Dermis blood vessel endothelial cell (primary cell): ENCODE measurements around the gene HK1. TPM values are rescaled to one million over a fixed set of nuclear protein-coding genes. Genes with fewer than 3 reads are reported as not detected.
A peak's percentile ranks its signal among the peaks of the same experiment; 100 is the strongest.

ENCODE experiments used
- DNase-seq: peaks from one replicate; pipeline ENCODE4 v3.0.0; 2010
- total RNA-seq: library from RNA; depleted of rRNA; stranded (reverse); fragments of >200 nt; gene quantifications from 2 replicates; pipeline ENCODE4 v1.2.3, GENCODE V29; 2014

HK1 gene
- total RNA-seq, 1 donor from 2014 or later: 110 TPM

DNA sequence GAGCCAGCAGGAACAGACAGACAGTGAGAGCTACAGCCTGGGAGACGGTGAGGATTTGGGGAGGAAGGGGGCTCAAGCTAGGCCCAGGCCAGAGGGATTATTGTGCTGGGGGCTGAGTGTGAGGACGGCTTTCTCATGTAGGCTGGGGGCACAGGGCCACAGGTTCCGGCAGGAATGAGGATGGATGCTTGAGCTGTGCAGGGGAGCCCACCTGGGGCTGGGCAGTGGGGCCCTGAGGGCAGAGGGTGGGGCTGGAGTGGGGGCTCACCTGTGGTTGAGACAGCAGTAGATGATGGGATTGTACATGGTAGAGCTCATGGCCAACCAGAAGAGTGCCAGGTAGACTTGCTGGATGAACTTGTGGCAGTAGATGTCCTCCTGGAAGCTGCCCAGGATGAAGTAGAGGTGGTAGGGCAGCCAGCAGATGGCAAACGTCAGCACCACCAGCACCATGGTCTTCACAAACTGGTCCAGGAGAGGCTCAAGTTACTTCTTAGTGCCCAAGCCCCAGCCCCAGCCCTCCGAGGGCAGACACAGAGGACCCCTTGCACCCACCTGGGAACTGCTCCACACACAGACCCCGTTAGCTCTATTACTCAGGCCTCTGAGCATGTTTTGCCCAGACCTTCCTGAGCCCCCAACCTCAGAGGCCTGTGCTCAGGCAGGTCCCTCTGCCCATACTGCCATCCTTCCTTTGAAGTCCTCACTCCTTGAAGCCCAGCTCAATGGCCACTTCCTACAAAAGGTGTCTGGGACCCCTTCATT is 128.7 kb downstream of the HK1 start:
- DNase-seq: no peak

DNA sequence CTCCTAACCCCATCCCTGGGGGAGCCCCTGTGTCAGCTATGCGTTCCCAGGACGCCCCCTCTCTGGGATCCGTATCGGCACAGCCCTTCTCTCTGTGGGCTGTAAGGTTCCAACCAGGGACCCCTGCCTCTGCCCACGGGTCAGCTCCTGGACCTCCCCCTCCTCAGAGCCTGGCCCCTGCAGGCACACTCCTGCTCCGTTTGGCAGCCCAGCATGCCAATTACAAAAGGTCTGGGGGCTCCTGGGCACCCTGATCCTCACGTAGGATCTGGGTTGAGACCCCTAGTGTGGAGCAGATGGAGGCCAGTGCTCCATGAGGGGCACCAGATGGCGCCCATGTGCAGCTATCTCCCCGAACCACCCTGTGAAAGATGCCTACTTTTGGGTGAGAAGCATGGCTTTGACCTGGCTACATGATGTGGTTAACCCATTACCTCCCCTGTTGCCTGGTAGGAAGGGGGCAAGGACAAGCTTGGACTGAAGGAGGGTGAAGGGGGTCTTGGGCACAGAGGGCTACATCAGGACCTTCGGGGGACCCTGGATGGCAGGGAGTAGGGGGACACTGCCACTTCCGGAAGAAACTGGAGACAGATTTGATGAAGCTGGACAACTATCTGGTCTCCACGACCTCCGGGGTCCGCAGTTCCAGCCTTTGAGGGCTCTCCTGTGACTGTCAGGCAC is 129.5 kb downstream of the HK1 start:
- peak; percentile 65 for DNase-seq

DNA sequence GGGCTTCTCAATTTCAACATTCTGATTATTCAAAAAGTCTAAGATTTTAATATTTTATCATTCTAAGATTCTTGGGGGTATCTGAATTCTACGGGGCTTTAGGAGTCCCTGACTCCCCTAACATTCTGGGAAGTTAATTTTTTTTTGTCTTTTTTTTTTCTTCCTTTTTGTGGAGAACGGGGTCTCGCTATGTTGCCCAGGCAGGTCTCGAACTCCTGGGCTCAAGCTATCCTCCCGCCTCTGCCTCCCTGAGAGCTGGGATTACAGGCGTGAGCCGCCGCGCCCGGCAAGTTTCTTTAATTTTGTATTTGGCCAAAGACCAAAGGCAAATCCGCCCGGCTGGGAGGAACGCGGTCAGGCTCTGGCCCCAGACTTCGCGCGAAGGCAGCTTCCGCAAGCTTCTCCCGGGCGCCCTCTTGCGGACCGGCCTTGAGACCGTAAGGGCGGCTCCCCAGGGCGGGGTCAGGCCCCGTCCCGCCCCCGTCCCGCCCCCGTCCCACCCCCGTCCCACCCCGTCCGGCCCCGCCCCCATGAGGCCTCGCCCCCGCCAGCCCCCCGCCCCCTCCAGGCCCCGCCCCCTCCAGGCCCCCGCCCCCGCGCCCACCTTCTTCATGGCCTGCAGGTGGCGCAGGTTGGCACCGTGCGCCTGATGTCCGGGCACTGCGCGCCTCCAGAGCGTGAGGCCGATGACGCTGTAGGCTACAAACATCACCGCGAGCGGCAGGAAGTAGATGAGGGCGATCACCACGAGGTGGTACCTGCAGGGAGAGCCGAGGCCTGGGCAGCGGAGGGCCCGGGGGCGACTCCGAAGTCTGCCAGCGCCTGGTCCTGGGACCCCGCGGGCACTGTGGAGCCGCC is 130.3 kb downstream of the HK1 start:
- DNase-seq: peak; percentile 95

DNA sequence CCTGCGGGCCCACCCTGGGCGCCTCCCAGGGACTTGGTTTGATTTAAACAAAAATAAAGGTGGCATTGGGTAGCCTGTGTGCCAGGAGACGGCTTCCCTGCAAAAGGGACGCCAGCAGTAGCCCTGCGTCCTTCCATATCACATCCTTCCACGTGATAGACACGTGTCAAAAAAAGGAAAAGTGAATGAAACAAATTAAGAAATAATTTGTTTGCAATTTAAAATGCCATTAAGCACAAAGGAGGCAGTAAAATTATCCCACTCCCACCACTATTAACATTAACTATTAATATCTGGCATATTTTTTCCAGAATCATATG is 130.8 kb downstream of the HK1 start:
- DNase-seq: no peak

DNA sequence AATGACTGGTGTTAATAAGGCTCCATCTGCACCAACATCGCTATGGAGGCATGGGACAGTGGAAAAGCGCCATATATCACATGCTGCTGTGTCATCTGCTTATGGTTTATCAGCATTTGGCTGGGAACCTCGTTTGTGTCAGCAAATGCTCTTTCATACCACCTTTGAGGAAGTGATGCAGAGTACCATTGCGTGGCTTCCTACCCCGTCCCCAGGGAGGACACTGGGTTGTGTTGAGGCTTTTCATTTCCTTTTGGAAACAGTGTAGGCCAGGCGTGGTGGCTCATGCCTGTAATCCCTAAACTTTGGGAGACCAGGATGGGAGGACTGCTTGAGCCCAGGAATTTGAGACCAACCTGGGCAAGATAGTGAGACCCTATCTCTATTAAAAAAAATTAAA is 131.7 kb downstream of the HK1 start:
- DNase-seq: no peak

DNA sequence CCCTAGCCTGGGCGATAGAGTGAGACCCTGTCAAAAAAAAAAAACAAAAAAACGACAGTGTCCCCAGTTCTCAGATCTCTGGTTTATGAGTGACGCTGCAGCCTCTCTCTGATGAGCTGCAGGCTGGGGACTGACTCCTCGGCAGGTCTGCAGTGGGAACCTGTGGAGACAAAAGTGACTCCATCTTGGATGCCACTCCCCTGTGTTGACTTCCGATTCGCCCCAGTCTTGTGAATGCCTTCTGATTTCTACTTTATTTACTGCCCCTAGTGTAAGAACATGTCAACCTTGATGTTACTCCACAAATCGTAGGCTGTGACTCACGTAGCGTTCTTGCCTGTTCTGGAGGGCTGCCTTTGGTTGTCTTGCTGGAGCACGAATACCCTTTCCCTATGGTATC is 132.2 kb downstream of the HK1 start:
- DNase-seq: no peak

DNA sequence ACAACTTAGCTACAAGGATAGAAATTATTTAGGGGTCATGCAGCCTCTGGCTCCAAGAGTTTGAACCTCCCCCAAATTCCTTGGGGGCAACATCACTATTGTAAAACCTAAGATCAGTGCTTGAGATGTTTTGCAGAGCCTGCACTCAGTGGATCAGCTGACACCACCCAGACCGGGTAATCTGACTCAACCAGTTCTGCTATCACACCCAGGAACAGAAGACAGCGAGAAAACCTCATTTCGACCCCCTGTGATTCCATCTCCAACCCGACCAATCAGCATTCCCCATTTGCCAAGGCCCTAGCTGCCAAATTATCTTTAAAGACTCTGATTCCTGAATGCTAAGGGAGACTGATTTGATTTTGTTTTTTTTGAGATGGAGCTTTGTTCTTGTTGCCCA is 133.2 kb downstream of the HK1 start:
- no peak for DNase-seq

DNA sequence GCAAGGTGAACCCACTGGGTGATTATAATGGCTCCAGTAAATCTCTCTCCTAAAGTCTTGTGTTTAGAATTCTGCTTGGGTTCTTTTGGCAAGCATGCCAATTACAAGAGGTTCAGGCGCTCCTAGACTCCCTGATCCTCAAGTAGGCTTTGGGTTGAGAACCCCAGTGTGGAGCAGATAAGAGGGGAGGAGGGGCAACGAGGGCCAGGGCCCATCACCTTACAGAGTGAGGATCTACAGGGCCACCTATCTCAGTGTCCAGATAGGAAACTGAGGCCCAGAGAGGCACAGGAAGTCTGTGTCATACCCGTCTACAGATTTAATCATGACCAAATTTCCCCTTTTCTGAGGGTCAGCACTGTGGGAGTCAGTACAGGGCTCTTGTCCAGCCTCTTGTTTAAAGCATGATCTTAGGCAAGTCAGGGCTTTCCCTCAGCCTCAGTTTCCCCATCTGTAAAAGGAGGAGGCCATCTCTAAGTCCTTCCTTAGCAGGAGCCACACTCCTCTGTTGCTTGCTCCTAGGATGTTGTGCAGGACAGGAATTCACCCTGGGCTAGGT is 134.0 kb downstream of the HK1 start:
- no peak for DNase-seq

DNA sequence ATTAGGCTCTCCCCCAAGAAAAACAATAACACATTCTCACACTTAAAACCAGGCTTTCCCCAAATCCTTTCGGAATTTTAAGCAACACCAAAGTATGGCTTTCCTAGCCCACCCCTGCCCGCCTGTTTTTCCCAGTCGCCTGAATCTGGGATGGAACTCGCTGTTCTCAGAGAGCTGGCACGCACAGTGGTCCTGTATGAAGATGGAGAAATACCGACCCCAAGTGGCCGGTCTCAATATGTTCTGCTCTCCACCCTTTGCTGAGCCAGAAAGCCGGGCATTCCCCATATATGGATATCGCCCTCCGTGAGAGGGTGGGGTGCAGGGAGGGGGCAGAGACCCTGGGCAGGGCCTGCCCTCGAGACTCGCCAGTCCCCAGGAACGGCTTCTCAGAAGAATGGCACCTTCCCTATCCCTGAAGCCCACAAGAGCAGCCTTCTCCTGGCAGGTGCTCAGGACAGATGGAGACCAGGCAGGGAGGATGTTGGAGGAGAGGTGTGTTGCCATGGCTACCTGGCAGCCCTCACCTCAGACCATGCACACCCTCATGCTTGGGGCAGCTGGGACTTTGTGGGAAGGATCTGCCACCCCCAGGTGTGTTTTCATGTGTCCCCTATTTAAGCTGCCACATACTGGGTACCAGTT is 135.0 kb downstream of the HK1 start:
- DNase-seq: peak; percentile 84

DNA sequence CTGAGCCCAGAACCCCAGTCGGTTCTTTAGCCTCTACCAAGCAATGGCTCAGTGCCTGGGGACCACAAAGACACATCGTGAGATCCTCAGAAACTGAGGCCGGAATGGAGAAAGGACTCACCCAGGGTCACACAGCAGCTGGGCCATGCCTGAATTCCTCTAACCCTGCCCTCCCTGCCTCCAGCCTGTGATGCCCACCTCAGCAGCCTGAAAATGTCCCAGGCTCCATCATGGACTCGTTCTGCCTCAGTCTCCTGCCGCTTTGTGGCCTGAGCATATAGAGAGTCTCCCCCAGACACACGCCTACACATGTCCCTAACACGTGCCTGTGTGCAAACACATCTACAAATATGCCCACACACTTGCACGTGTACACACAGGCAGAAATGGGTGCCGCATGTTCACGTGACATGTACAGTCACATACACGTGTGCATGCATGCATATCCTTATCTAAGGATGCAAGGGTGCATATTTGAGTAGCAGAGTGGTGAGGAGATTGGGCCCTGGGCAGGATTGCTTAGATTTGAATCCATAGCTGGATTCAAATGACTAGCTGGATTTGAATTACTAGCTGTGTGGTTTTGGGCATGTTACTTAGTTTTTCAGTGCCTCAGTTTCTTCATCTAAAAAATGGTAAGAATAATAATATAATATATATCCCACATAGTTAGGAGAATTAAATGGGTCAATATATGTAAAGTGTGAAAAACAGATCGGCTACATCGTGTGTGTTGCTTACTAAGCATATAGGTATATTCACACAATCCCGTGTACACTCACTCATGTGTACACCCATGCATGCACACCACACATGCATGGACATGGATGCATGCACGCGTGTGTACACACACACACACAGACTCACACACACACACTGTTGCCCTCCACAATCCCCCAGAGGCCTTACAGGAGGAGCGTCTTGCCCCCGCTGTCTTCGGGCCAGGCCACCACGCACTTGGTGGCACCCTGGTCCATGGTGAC is 136.0 kb downstream of the HK1 start:
- DNase-seq: no peak

DNA sequence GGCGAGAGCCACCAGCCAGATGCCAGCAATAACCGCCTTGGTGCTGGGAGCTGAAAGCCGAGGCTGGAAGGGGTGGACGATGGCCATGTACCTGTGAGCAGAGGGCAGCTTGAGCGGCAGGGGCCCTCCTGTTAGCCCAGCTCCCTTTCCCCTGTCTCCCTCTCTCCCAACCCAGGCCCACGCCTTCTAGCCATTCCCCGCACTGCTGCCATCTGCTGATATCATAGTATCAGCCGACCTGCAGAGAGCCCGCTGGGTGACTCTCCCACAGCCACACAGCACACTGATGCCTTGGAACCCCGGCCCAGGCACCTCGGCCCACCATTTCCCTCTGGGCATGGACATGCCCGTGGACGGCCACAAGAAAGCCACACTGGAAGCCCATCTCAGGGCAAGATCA is 136.8 kb downstream of the HK1 start:
- DNase-seq: no peak

DNA sequence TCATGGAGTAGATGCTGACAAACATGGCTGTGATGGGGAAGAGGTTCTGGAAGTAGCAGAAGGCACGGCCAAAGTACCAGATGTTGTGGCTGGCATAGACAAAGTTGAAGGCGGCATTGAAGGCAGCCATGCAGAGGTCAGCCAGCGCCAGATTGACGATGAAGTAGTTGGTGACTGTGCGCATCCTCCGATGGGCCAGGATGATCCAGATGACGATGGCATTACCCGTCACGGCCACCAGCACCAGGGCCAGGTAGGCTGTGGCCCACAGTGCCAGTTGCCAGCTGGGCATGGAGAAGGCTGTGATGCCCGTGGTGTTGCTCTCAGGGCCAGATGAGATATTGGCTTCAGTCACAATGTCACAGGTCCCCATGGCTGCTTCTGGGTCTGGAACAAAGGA is 137.7 kb downstream of the HK1 start:
- no peak for DNase-seq

DNA sequence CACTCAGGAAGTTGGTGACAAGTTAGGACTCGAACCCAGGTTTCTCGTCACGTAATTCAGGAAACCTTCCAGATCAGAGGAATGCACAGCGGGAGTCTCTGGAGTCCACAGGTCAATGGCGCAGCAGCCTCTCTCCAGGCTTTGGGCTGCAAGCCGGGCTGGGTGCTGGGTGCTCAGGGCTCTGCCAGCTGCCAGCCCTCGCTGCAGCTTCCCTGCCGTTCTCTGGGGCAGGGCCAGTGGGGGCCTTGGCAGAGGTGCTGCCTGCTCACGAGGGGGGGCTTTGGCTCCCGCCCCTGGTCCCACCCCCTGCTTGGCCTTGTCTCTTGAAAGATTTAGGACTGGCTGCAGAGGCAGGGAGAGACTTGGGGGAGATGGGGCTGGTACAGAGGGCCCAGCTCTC is 138.4 kb downstream of the HK1 start, which contains the start of gene TACR2:
TACR2 (minus strand) TSS at position 224 of the 400 bp plus-strand sequence. CDS start 595 bp downstream, outside the sequence.
- no peak for DNase-seq

DNA sequence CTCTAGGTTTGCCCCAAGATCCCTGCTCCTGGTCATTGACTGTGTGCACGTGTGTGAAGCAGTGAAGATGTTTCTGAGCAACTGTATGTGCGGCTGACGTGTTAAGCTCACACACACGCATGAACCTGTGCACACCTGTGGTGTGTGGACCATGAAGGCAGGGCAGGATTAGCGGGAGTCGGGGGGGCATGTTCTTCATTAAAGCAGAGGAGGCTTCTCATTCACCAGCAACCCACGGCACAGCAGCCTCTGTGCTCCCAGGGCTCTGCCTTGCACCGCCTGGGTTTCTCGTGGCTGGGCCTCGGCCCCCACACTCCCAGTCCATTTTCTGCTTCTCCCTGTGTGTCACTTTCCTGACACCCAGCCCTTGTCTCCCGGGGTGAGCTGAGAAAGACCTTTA is 139.2 kb downstream of the HK1 start:
- no peak for DNase-seq

DNA sequence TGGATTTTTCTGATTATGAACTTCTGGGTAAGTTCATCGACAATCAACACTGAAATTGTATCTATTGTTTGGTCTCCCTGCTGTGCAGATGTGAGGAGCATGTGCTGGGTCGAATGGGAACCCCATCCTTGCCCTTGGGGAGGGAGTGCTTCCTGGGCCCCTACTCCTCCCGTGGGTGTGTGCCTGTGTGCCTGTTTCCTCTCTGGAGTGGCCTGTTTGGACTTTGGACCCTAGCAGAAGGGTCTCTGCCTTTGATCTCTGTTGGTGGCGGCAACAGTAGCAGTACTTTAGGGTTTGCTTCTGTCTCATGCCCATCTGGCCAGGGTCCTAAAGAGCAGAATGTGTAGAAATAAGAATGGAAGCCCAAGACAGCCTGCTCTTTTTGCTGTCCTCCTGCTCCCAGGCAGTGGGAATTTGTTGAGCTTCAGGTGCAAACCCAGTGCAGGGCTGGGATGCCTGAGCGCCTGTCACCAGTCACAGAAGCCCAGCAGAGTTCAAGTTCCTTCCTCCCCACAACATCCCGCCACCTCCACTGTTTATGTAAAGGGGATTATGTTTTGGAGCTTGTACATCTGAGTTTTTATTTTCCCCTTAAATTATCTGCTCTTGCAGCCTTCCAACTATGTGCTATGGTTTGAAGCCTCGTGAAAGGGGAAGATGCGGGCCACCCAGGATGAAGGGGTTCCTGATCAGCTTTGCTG is 139.9 kb downstream of the HK1 start:
- no peak for DNase-seq

DNA sequence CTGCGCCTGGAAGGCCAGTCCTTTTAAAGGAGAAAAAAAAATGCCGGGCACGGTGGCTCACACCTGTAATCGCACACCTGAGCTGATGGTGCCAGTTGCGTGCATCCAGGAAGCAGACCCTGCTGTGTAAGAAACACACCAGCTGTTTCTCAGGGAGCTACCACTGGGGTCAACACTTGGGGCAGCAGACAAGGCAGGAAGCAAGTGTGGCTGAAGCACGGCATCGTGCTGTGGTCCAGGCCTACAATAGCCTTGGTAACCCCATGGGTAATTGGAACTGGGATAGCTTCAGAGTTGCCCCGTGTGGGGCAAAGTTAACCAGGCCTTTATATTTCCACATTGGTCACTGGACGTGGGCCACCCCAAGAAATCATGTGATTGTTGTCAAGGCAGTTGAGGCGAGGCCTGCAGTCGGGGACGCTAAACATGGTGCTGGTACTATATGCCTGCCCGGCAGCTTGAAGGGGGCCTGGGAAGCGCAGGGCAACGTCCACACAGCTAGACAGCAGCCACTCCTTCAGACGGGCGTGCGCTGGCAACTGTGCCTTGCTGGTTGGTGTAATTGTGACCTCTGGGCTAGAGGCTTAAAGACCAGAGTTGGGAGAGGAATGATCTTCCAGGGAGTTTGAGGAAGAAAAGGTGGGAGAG is 140.9 kb downstream of the HK1 start:
- no peak for DNase-seq

DNA sequence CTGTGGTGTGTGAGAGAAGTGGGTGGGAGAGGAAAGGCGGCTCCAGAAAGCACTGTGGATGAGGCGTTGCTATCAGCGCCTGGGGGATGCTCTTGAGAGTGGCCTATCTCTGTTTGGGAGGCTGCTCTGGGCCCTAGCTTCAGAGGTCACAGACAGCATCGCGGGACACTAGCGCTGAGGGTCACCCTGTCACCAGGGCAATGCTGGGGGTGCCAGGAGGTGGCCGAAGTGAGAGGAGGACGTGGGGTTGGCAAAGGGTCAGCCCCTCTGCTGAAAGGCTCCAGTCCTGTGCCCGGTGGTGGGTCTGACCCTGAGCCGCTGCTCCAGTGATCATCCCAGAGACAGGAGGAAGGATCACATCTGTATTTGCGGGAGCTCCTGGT is 141.4 kb downstream of the HK1 start:
- DNase-seq: no peak

DNA sequence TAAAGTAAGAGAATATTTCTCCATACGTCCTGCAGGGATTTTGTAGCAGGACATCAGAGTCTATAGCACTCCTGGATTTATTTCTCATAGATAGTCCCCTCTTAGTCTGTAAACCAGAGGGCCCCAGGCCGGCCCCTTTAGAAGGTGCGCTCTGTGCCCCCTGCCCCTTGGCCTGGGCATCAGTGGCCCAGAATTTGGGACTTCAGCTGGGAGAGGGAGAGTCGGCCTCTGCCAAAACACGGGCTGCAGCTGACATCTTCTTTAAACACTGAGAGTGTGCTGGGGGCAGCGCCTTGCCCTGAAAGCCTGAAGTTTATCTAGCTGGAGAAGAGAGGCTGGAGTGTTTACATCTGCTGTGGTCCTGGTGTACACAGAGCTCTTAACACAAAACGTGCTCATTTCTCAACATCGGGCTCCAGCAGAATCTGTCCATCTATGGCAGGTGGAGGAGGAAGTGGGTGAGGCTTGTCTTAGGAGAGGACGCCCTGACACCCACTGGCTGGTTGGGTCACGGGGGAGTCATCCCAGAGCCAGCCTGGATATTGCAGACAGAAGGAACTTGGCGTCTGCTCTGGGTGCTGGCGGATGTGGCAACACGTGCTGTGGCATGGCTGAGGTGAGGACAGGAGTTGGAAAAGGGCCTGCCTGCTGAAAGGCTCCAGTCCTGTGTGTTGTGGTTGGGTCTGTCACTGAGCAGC is 143.5 kb downstream of the HK1 start:
- no peak for DNase-seq

DNA sequence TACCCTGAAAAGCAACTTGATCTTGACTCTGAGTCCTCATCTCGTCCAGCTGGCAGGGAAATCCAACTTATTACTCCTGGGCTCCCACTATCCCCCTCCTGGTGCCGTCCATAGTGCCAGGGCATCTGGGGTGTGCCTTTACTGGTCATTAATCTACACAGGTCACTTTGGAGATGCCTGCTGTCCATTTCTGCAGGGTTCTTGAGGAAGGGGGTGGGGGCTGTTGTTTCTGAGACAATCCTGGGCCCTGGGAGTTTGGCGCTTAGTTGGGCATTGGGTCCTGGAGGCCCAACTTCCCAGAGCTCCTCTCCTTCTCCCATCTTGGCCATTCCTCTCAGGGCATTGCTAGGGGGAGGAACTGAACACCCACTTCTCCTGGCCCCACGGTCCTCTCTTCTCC is 144.4 kb downstream of the HK1 start:
- no peak for DNase-seq

DNA sequence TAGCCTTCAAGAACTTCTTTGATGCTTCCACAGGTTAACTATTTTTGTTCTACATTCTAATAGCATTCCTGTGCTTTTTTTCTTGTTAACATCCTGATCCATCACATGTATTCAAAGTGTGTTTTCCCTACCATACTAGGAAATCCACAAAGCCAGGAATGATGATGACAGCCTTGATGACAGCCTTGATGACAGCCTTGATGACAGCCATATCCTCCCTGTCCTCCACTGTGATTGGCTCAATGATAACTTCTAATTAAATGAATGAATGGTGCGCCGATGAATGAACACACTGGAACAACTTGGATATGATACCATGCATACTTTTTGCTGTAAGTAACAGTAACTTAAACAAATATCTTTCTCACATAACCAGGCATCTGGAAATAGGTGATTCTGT is 146.7 kb downstream of the HK1 start:
- DNase-seq: no peak
